Stimulated activated CD4-positive, alpha-beta T cell treated with anti-CD3 and anti-CD28 coated beads, Interleukin-15, amount 100 ng/mL, for 1 hour (primary cell): ENCODE data around the gene KCNQ5.

Source experiments
- DNase-seq, 2 donors: peaks; one replicate each; pipeline ENCODE4 v3.0.0-alpha.2; 2020; ENCODE audit warnings: low read depth in 1 of 2, low spot score in 1 of 2

KCNQ5 gene

DNA sequence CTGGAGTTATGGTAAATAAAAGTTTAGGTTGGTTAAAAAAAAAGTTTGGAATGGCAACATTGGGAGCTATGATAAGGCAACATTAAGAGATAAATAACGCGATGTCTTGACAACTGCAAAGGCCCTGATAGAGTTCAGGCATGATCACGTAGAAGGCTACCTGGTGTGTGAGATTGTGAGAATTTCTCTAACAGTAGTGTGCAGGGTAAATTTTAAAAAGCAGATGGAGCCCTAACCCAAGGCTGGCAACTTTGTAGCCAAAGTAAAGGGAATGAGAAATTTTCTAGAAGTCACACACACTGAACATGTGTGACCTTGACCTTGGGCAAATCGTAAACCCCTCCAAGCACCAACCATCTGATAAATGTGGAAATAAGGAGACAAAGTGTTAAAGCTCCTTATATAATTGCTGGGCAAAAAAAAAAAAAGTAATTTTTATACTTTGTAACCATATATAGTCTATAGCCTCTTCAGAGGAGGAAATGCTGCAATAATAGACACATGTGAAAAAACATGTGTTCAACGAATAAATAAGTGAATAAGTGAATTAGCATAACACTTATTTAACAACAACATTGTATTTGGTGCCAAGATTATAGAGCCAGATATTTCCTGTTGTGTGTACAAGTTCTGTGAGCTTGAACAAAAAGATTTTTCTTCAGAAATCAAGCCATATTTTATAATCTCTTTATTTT, 18.2 kb downstream of the KCNQ5 start:
- no peak for DNase-seq

DNA sequence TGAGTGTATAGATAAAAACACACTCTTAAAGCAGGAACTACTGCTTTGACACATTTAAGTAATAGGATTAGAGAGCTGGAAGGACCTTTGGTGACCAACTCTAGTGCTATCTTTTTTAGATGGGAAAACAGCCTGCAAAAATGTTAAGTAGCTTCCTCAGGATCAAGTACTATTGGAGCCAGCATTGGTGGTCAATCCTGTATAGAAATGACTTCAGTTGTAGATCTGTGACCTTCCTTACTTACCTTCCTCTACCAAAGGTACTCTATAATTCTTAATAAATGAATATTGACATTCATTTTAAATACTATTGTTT, 18.7 kb downstream of the KCNQ5 start:
- DNase-seq, result no peak

DNA sequence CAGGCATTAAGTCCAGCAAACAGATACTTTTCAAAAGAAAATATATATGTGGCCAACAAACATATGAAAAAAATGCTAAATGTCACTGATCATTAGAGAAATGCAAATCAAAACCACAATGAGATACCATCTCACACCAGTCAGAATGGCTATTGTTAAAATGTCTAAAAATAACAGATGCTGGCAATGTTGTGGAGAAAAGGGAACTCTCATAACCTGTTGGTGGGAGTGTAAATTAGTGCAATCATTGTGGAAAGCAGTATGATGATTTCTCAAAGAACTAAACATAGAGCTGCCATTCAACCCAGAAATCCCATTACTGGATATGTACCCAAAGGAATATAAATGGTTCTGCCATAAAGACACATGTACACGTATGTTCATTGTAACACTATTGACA, 20.6 kb downstream of the KCNQ5 start:
- no peak for DNase-seq

DNA sequence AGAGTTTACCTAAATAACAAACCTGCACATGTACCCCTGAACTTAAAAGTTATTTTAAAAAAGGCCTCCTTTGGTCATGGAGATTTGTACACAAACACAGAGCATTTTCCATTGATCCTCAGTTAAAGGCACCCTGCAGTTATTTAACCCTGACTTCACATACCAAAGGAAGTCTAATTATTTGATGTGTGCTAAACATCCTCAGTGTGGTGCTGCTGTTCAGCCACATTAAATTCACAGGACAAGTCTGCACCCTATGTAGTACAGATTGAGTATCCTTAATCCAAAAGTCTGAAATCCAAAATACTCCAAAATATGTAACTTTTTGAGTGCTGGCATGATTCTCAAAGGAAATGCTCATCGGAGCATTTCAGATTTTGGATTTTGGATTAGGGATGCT, 21.4 kb downstream of the KCNQ5 start:
- no peak for DNase-seq

DNA sequence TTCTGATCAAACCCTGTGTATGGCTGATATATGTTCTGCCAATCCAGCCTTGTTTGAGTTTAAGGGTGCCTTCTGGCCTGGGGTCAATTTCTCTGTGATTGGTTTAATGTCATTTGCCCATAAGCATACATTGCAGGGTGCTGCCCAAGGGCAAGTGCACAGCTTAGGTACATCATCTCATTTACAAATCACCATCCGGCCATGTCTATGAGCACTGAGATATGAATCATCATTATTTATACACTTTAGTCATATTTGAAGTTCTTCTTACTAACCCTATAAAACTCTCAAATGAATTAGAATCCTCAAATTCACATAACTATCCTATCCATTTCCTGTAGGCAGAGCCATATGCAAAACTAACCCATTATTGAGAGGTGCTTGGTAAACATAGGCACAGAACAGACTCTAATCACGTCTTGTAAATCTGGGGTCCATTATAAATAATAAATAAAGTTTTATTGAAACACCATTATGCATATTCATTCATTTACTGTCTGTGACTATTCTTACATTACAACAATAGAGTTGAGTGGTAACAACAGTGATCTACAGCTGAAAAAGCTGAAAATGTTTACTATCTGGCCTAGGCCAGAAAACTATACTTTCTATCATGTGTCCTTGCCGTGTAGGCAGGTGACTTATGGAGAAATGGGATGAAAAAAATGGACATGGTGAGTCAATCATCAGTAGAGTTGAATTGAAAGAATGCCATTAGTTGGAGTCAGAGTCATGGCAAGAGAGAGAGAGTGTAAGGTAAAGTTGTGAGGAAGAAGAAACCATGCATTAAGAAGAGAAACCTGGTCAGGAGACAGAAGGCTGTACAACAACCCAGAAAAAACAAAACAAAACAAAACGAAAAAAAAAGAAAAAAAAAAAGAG, 25.0 kb downstream of the KCNQ5 start:
- no peak for DNase-seq

DNA sequence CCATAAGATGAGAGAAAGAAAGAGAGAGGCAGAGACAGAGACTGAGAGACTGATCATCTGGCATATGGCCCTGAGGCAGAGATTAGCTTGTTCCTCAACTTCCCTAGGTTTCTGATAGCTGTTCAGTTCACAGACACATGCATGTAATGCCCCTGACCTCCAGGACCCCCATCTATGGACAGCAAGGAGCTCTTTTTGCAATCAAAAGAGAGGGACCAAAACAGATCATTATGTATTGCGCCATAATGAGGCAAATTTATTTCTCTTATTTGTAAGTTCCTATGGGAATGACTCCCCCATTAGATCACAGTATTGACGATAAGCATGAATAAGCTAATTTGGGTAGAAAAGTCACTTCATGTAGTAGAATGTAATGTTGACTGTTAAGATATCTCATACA, 25.6 kb downstream of the KCNQ5 start:
- DNase-seq, result no peak

DNA sequence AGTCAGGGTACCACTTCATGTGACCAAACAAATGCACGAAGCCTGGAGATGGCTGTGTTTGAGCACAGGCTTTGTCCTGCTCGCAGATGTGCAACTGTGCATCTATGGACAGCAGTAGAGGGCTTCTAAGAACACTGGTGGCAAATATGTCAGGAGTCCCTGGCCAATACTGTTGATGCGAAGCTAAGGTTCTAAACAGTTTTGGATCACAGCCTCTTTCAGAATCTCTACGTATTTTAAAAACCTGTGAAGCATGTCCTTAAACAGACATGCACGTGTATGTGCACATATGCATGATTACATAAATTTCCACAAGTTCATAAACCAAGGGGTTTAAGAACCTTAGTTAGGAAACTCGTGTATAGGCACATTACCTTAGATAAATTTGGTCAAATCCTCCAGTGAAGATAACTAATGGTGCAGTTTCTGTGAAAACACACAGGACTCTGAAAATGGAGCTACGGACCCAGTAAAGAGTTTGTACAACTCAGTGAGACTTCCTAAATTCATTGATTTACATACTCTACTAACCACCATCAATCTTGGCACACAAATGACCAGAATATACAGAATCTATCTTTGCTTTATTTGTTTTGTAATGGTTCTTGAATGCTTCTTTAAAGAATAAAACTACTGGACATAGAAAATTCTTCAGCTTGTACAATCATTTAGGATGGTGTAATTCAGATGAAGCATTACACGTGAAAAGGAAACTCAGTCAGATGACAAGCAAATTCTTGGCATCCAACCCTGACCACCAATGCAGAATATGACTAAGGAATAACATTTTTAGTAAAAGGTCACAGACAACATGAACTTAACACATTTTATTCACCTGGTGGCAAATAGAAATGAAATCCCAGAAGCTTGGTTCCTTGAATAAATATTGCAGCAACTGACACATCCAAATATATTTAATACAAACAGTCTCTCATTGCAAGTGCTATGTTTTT, 27.4 kb downstream of the KCNQ5 start:
- no peak for DNase-seq

DNA sequence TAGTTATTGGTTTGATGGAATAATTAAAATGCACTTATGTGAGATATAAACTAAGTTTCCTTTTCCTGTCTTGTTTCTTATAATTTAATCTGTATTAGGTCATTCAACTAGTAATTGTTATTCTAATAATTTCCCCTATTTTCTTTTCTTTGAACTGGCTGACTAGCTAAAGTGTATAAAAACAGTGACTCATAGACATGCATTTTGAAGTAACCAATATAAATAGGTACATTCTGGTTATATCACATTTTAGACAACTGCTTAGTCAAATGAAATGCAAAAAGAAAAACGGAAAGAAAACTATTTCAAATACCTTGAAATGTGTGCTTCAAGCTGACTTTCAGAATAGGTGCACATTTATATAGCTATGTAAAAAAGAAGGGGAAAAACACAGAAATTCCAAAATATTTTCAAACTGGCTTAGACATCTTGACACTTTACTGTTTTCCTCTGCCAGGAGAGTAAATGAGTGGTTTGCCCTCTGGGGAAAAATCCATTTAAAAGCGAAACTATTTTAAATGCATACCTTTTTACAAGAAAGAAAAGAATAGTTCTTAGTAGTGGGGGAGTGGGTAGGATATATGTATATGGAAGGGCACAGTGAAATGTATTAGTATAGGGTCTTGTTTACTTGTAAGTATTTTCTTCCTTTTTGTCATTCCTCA, 28.3 kb downstream of the KCNQ5 start:
- no peak for DNase-seq

DNA sequence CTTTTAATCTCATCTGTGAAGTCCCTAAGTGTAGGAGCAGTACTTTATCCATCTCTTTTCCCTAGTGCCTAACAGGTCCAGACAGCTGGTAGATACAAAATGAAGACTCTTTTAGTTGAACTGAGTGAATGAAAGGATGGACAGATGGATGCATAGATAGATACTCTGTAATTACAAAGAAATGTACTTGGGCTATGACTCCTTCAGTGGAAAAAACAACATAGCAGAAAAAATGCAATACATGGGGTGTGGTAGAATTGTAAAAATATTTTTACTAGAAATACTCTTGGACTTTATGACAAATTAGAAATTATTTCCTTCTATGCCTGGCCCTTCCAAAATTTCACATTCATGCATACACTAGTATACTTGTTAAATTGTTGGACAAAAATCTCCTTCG, 29.3 kb downstream of the KCNQ5 start:
- DNase-seq, result no peak

DNA sequence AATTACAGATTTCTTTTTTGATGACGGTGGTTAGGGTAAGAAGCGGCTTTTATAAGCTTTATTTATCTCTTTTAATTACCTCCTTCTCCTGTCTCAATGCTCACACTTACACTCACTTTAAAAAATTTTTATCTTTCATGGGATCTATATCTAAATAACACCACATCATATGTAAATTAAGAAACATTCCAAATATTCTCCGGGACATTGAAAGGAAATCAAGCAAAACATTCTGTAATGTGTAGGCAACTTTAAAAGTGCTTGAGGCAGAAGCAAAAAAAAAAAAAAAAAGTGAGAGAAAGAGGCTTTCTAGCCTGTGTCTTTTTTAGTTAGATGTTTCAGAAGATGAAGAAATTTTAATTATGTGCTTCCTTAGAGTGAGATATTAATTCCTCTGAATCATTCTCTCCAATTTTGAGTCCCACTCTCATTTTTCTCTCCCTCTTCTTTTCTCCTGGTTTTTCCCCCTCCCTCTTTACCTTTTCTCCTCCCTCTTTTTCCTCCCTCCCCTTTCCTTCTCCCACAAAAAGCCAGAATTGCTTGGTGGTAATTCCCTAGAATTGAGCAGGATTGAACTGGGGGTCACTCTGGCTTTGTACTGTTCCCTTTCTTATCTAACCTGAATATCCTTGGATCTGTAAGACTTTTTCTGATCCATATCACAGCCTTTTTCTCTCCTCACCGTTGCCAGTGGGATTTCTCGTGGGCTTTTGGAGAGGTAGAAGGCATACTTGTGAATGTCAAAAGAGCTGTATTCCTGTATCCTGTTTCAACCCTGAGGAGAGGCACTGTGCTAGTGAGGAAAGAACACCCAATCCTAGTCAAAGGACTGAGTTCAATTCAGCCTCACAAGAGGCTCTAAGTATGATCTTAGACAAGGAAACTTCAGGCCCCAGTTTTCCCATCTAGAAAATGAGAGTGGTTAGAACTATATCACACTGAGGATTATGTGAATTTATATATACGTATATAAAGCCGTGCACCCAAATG, 30.4 kb downstream of the KCNQ5 start:
- no peak for DNase-seq

DNA sequence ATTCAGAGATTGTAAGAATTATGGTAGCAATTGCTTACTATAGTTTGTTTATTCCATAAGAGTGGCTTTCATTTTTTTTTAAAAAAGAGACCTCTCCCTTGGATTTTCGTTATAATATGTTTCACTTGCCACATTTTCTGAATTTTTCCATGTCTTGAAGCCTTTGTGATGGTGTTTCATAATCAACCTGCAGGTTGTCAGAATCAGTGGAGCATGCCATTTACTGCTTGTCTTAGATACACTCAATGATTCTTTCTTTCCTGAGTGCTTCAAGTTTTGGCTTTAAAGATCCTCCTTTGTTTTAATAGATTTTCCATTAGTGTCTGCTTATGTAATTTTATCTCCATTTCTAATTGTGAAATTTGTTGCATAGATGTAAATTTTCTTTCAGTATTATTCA, 31.2 kb downstream of the KCNQ5 start:
- DNase-seq, result no peak

DNA sequence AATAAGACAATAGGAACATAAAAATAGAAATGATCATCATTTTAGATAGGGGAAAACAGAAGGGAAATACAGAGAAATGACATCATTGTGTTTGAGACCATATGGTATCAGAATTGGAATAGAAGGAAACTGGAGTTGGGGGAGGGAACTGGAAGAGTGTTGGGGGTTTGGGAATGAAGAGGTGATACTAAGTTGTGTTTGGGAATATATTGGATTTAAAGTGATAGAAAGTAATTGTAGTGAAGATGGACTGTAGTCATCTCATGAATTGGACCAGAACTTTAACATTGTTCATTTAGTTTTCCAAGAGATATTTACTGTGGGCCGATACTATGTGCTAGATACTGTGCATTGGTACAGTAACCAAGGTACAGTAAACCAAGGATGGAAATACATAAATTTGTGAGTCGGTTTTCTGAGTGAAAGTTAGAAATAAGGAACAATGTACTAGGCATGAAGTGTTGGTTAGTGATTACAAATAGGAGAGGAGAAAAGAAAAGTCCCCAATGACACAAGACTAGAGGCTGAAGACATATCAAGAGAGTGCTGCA, 32.3 kb downstream of the KCNQ5 start:
- DNase-seq, result no peak

DNA sequence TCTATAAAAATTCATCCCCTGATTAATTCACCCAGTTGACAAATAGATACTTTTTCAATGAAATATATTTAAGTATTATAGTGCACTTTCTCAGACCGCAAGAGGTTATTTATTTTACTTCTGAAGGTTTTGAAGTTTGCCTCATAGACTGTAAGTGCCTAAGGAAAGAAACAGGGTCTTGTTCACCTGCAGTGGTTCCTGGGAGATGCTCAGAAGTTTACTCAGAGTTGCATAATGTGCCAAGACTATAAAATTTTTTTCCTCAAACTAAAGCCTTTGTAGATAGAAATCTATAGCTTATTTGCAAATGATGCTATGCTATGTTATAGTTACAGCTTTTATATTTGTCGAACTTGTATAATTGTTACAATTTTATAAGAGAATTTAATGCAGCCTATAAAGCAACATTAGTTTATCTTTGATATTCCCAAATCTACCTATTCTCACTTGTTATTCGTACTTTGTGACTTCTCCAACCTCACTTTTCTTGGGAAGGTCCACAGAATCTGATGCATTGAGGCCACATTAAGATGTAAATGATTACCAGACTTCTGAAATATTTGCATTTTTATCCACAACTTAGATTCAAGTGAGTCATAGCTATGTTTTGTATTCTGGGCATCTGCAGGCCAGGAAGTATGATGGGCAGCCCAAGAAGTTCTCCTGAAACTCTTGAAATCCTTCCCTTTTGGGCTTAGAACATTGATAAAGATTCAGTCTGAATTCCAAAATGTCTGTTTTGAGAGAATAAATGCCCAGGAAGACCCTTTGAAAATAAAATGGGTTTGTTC, 35.7 kb downstream of the KCNQ5 start:
- DNase-seq, result no peak

DNA sequence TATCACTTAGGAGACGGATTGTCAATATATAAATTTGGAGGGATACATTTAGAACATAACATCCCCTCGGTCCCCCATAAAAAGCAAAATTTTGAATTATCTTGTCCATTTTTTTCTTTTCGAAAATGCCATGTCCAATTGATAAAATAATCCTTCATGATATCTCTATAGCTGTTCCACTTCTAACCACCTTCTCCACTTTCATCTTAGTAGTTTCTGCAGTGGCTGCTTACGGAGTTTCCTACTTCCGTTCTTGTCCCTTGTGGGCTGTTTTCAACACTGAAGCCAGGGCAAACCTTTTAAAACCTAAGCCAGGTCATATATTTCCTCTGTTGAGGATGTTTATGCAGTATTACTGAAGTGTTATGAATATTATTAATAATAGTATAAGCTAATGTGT, 37.9 kb downstream of the KCNQ5 start:
- DNase-seq, result no peak

DNA sequence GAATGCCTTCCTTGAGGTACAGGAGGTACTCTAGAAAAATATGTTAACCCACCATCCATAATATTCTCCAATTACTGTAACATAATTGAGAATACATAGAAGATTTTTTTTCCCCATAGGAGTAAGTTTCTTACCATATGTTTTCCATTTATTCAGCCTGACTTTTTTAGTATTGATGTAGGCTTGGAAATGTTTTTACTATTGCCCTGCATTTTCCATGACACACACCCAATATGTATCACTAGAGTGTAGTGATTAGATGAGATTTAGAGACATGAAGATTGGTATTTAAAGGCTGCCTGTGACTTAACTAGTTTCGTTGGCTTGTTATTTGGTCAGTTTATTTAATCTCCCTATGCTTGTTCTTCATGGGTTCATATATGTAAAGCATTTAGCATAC, 39.5 kb downstream of the KCNQ5 start:
- no peak for DNase-seq

DNA sequence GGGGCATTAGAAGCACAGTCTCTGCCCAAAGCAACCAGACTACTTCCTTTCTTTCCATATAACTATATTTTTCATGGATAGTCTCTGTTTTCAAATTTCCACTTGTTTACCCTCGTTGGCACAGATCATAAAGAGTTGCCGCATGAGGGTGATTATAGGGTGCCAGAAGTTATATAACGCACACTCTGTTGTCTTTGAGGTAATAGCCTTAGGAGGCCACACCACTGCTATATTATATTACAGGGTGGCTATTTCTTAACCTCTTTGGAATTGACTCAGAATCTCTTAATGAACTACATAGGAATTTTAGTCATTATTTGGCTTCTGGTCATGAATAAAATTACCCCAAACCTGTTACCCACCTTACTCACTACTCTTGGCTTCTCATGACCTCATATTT, 43.7 kb downstream of the KCNQ5 start:
- DNase-seq, result no peak

DNA sequence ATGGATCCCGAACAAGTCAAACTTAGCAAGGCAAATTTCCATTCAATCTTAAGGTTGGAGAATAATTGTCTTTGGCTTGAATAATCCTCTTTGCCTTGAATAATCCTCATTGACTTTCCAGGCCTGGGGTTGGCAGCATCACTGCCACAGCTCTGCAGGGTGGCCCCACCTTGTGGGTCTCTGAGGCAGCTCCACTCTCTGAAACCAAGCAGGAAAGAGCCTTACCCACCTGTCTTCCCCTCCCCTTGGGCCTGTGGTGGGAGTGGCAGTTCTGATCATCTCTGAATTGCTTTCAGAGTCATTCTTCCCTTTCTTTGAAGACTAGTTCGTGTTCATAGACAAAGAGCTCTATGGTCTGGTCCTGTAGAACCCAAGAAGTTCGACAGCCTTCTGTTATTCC, 47.5 kb downstream of the KCNQ5 start:
- no peak for DNase-seq

DNA sequence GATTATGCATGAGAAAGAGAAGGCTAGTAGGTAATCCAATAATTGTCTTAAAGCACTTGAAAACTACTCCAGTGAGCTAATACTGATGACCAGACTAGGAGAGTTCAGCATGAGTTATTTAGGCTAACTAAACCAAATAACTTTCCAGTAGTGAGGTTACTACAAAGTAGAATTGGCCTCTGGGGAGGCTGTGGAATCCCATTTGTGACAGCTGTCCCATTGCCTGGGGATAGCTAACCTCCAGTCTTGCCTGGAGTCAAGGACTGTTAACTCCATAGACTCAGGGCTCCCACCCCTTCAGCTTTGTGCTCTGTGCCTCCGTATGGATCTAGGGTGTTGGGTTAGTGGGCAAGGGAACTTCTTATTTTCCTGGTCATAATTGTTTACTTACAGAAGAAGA, 51.0 kb downstream of the KCNQ5 start:
- DNase-seq, result no peak

DNA sequence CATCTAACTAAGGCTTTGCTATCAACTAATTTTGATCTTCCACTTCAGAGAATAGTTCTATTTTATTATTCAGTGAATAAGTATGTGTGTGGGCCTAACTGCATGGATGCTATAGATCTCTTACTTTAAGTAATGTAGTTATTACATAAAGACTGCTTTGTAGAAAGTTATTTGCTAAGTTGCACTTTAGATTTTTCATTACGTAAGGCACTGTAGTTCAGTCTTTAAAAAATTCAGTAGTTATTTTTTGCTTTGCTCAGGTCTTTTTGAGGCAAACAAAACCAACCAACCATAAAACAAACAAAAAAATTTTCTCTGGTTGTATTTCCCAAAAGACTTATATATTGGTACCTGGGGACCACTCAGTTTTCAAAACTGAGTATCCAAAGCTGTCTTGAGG, 53.0 kb downstream of the KCNQ5 start:
- no peak for DNase-seq
